SK-N-SH (cell line): Measurements from ENCODE around the gene DDA1.

Experiments
- CTCF ChIP-seq: fragments of 200-600 bp; sonication (generic); IDR thresholded peaks from 2 replicates; pipeline ENCODE4 v1.6.1; 2017; ENCODE audit warnings: antibody characterized with exemption, mild to moderate bottlenecking, moderate library complexity
- EP300 ChIP-seq, 2 experiments: IDR thresholded peaks; 2 replicates each; pipeline versions ENCODE4 v1.4.0 to v1.6.1; 2012; ENCODE audit warnings: borderline replicate concordance in 1 of 2, low read depth in 1 of 2, low read length in 1 of 2
- FOXM1 ChIP-seq: IDR thresholded peaks from 2 replicates; pipeline ENCODE4 v1.4.0; 2012; ENCODE audit warnings: low read depth, mild to moderate bottlenecking
- GABPA ChIP-seq: IDR thresholded peaks from 2 replicates; pipeline ENCODE4 v1.4.0; 2012; ENCODE audit warnings: low read depth, mild to moderate bottlenecking
- JUND ChIP-seq: IDR thresholded peaks from 2 replicates; pipeline ENCODE4 v1.4.0; 2012
- MAX ChIP-seq: IDR thresholded peaks from 2 replicates; pipeline ENCODE4 v1.4.0; 2012; ENCODE audit warnings: low read depth
- MXI1 ChIP-seq: IDR thresholded peaks from 2 replicates; pipeline ENCODE4 v1.6.1; 2012; ENCODE audit warnings: mild to moderate bottlenecking, low read depth, low read length, improper control_type of control experiment
- POLR2AphosphoS5 ChIP-seq: IDR thresholded peaks from 2 replicates; pipeline ENCODE4 v1.6.1; 2012; ENCODE audit warnings: low read depth, low read length
- RCOR1 ChIP-seq: fragments of 150-350 bp; IDR thresholded peaks from 2 replicates; pipeline ENCODE4 v1.6.1; 2017; ENCODE audit warnings: antibody characterized with exemption, low read length
- RXRA ChIP-seq: IDR thresholded peaks from 2 replicates; pipeline ENCODE4 v1.4.0; 2012; ENCODE audit warnings: low read depth, mild to moderate bottlenecking, borderline replicate concordance
- TAF1 ChIP-seq: IDR thresholded peaks from 2 replicates; pipeline ENCODE4 v1.6.1; 2012; ENCODE audit warnings: low read depth, mild to moderate bottlenecking, low read length, moderate library complexity, borderline replicate concordance
- USF2 ChIP-seq: fragments of 150-350 bp; IDR thresholded peaks from 2 replicates; pipeline ENCODE4 v1.6.1; 2017; ENCODE audit warnings: antibody characterized with exemption, low read length, low read depth, borderline replicate concordance
- ZBTB33 ChIP-seq: IDR thresholded peaks from 2 replicates; pipeline ENCODE4 v1.4.0; 2012; ENCODE audit warnings: low read depth, borderline replicate concordance

GRCh38 chr19:17340871-17341357, 31.6 kb downstream of the DDA1 start:
- no peak for TF ChIP-seq POLR2AphosphoS5
- TF ChIP-seq JUND = no peak
- no peak for TF ChIP-seq CTCF
- TF ChIP-seq EP300 (IDR thresholded peaks at IDR 0.05; ENCODE audit: borderline replicate concordance in 1 of 2, low read depth in 1 of 2, low read length in 1 of 2) = no peak
- no peak for TF ChIP-seq MXI1
- no peak for TF ChIP-seq ZBTB33
- TF ChIP-seq GABPA = no peak
- no peak for TF ChIP-seq FOXM1
- no peak for TF ChIP-seq RCOR1
- no peak for TF ChIP-seq RXRA
- TF ChIP-seq TAF1 = no peak
- no peak for TF ChIP-seq USF2
- no peak for TF ChIP-seq MAX
